GM18909 (cell line): ENCODE data around the gene AIP.
"Not testable (repeated sequence)": the region's sequence is repeated elsewhere in the genome, so short reads cannot be mapped to it uniquely, and the experiment has no call there.

Experiments used
- ATAC-seq: cut with Tn5 transposase; IDR thresholded peaks from one replicate; pipeline ENCODE4 v1.9.1; 2021; ENCODE audit warnings: mild to moderate bottlenecking; ENCODE audit not compliant: unreplicated experiment, poor library complexity

The AIP gene

DNA sequence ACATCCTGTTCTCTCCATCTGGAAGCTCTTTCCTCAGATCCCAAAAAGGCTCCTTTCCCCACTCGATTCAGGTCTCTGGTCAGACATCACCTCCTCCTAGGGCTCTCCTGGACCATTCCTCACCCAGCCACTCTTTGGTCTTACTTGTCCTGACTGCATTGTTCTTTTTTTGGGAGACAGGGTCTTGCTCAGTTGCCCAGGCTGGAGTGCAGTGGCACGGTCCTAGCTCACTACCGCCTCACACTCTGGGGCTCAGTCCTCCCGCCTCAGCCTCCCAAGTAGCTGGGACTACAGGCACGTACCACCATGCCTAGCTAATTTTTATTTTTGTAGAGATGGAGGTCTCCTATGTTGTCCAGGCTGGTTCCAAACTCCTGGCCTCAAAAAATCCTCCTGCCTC lies 37.3 kb upstream of the AIP start:
- no peak for ATAC-seq

DNA sequence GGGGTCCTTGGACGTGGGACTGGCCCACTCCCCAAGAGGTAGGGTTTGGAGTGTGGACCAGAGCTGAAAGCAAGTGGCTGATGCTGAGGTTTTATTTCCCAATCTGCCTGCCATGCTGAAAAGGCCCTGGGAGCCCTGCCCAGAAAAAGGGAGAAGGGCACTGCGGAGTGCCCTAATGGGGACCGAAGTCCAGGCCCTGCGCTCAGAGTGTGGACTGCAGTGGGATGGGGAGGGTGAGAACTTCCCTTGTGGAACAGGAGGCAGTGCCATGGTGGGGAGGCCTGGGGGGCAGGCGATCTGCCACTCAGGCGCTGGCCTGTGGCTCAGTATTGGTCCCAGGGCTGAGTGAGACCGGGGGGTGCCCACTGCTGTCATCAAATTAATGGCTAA lies 34.6 kb upstream of the AIP start:
- ATAC-seq: no peak

- ATAC-seq: no peak
These were observed 33.5 kb upstream of the AIP start for GRCh38 chr11:67449116-67449844.

GRCh38 chr11:67450796-67451657 lies 31.8 kb upstream of the AIP start:
- no peak for ATAC-seq

DNA sequence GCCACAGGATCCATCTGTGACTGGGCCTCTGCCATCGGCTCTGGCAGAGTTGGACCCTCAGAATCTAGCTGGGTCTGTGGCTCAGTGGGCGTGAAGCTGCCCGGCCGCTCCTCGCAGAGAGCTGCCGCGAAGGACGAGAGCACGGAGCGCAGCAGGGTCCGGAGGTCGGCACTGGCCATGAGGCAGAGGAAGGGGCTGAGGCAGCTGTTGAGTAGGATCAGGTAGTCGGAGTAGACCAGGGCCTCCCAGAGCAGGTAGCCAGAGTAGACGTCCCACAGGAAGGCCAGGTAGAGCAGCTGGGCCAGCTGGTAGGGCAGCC lies 31.2 kb upstream of the AIP start:
- no peak for ATAC-seq

DNA sequence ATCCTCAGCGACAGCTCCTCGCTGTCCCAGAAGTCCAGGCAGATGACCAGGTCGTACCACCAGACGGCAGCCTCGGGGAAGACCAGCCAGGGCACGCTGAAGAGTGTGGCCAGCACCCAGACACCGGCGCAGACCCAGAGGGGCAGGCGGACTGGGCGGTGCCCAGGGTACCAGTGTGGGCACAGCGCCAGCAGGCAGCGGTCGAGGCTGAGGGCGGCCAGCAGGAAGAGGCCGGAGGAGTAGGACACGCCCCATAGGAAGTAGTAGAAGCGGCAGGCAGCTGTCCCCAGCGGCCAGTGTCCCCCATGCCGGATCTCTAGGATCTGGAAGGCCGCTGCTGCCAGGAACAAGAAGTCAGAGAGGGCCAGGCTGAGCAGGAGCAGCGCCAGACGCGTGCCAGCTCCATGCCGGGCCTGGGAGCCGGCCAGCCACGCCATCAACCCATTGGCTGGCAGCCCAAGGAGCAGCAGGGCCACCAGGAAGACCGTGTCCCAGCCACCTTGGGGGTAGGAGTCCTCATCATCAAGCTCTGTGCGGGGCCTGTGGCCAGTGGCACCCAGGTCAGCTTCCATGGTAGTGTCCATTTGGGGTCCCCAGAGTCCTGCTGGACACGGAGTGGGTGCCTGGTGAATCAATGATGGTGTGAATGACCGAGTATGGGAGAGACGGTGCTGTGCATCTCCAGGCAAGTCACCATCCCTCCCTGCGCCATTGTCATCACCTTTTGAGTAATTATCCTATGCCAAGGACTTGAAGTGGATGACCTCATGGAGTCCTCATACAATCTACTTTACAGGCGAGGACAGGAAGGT lies 30.5 kb upstream of the AIP start, which contains the start of gene GPR152:
TSS of gene GPR152 (minus strand) at position 589 of the 812 bp plus-strand sequence. CDS start at position 584, 5 bp downstream.
- no peak for ATAC-seq

DNA sequence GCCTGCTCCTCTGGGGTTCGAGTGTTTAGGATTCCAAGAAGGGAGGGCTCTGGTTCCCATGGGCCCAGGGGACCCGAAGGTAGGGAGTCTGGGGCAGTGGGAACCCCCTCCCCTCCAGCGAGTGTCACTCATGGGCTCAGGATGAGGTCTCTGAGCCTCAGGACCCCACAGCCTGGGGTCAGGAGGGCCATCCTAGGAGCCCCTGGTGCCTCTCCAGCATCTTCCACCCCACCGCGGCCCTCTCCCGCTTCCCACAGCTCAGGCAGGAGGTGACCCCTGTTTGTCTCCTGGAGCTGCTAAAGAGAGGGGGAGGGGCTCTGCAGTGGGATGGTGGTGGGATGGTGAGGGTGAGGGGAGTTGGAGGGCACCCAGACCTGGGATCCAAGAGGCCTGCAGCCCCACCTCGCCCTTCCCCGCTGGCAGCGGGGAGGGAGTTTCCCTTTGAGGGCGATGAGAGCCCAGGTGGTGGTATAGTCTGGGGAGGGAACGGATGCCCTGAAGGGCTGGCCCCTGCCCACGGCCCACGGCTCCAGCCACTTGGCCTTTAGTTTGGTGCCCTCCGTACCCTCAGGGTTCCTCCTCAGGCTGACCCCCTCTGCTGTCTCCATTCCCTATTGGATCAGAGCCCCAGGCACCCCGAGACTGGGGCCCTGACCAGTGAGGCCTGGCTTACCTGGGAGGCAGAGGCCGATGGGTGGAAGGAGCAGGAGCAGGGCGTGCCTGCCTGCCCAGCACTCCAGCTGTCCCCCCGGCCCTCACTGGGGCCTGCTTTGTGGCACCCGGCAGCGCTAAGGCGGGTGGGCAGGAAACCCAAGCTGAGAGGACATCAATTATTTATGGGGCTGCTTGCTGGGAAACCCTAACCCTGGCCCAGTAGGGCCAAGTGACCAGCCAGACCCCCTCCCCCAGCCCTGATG lies 28.8 kb upstream of the AIP start:
- no peak for ATAC-seq

GRCh38 chr11:67455054-67455453 lies 27.8 kb upstream of the AIP start, which contains the start of gene CABP4:
TSS of gene CABP4 (plus strand) at chr11:67455354. CDS start at chr11:67455424, 70 bp downstream.
- no peak for ATAC-seq

DNA sequence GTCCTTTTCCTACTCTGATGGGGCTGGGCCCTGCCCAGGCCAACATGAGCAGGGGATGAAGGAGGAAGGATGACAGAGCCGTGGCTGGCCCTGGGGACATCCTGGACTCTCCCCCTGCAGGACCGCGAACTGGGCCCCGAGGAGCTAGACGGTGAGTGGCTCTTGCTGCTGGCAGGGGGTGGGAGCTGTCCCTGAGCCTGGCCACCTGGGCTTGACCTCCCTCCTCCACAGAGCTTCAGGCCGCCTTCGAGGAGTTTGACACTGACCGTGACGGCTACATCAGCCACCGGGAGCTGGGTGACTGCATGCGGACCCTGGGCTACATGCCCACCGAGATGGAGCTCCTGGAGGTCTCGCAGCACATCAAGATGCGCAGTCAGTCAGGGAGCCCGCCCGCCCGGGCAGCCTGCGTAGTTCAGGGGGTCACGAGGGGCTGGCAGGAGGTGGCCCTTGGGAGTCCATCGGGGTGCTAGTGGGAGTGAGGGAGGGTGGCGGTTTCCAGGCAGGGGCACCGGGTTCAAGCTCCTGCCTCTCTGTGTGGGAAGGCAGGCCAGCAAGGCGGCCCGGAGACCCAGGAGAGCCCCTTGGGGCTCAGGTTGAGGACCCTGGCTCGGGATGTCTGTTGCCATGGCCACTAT lies 26.6 kb upstream of the AIP start:
- ATAC-seq: no peak

DNA sequence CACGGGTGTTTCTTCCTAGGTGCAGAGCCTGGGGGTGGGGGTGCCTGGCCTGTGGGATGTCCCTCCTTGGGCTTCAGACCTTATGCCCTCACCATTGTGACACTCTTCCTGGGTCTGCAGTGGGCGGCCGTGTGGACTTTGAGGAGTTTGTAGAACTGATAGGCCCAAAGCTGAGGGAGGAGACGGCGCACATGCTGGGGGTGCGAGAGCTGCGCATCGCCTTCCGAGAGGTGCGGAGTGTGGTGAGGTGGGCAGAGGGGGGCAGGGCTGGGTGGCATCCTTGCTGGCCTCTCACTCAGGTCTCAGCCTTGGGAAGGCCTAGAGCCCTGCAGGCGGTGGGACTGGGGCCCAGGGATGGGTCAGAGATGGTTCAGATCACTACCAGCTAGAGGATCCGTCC lies 25.4 kb upstream of the AIP start:
- no peak for ATAC-seq

GRCh38 chr11:67458266-67458665 lies 24.6 kb upstream of the AIP start:
- ATAC-seq: no peak

GRCh38 chr11:67463186-67463585 lies 19.6 kb upstream of the AIP start:
- no peak for ATAC-seq

DNA sequence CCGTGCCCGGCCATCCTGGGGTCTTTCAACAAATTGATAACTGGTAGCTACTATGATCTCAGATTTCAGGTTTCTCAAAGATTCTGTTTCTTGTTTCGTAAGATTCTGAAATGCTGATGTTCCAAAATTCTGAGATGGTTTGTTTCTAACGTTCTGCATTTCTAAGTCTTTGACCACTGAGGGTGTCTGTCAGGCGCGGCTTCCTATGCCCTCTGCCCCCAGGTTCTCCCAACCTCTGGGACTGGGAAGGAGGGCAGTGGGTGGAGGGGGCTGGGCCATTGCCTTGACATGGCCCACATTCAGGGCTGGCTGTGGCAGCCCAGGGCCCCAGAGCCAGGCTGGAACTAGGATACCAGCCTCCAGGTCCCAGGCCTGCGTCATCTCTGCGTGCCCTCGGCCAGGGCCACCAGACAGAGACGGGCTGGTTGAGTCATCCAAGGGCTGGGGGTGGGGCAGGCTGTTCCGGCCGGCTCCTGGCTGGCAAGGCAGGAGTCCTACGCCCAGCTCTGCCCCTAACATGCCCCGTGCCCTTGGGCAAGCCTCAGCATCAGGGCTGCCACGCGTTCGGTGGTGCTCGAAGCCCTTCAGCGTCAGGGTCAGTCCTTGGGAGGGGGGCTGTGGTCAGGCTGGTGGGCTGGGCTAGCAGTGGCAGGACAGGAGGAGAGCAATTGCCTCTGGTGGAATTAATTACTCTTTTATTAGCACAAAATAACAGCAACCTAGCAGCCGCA lies 19.0 kb upstream of the AIP start:
- no peak for ATAC-seq

GRCh38 chr11:67464411-67465188 lies 18.2 kb upstream of the AIP start:
- peak; percentile 50 for ATAC-seq

- no peak for ATAC-seq
These were observed 17.7 kb upstream of the AIP start for GRCh38 chr11:67465189-67465510.

GRCh38 chr11:67465530-67465929 lies 17.3 kb upstream of the AIP start:
- ATAC-seq: not testable (repeated sequence)

DNA sequence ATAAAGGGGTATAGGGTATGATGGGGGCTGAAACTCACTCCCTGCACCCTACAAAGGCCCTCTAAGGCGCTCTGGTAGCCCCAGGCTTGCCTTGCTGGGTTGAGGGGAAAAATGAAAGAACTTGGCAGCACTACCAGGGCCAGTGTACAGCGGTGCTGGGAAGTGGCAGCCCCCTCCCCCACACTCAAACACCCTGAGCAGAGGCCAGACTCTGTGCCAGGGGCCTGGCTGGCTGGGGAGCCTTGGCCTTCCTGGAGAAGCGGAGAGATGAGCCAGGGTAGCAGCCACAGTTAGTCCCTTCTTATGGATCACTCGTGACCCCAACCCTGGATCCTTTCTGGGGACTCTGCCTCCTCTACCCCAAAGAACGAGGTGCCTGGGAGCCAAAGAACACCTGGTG lies 16.5 kb upstream of the AIP start:
- no peak for ATAC-seq
